Neural cell (in vitro differentiated cells): ENCODE results near the gene DHX38.

Source experiments
- CTCF ChIP-seq: fragments of 450-650 bp; IDR thresholded peaks from 2 replicates; pipeline ENCODE4 v1.5.1; 2014; ENCODE audit warnings: antibody characterized with exemption, mild to moderate bottlenecking, moderate library complexity; ENCODE audit not compliant: poor library complexity, severe bottlenecking
- EP300 ChIP-seq: fragments of 450-650 bp; conservative IDR thresholded peaks from 2 replicates; pipeline ENCODE4 v1.6.1; 2014; ENCODE audit warnings: antibody characterized with exemption, mild to moderate bottlenecking, moderate library complexity; ENCODE audit not compliant: poor library complexity, severe bottlenecking
- EZH2 ChIP-seq: fragments of 200-600, 300-800 bp; shearing (Covaris generic), sonication (generic); IDR thresholded peaks from 2 replicates; pipeline ENCODE4 v1.6.1; 2014; ENCODE audit warnings: antibody characterized with exemption, low read length, borderline replicate concordance, mild to moderate bottlenecking; ENCODE audit not compliant: insufficient read depth, poor library complexity, severe bottlenecking
- MXI1 ChIP-seq: fragments of 450-650 bp; conservative IDR thresholded peaks from 2 replicates; pipeline ENCODE4 v1.6.1; 2014; ENCODE audit warnings: antibody characterized with exemption, mild to moderate bottlenecking; ENCODE audit not compliant: poor library complexity, severe bottlenecking
- RAD21 ChIP-seq: fragments of 450-650 bp; conservative IDR thresholded peaks from 2 replicates; pipeline ENCODE4 v1.6.1; 2014; ENCODE audit warnings: antibody characterized with exemption, mild to moderate bottlenecking, moderate library complexity
- REST ChIP-seq: IDR thresholded peaks from 2 replicates; pipeline ENCODE4 v1.6.1; 2012; ENCODE audit warnings: borderline replicate concordance
- SMC3 ChIP-seq: fragments of 450-650 bp; conservative IDR thresholded peaks from 2 replicates; pipeline ENCODE4 v1.6.1; 2014; ENCODE audit warnings: antibody characterized with exemption, mild to moderate bottlenecking, moderate library complexity; ENCODE audit not compliant: poor library complexity

DNA sequence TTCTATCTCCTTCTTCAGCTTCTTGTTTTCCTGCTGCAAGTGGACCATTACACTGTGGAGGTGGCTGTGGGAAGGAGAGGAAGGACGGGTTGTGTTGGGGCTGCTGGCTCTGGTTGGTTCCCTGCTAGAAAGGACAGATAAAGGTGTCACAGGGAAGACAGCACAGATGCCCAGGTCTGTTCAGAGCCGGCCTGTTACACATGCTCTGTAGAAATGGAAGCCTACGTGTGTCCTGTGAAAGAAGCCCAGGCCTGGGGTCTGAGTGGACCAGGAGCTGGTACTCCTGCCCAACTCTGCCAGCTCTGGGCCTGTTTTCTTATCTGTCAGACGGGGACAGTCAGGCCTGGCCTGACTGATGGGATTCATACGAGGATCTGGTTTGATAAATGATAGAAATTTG lies 26.4 kb downstream of the DHX38 start:
- TF ChIP-seq CTCF, result no peak
- no peak for TF ChIP-seq EZH2
- no peak for TF ChIP-seq MXI1
- TF ChIP-seq RAD21, result no peak
- TF ChIP-seq SMC3, result no peak
- TF ChIP-seq EP300, result no peak
- TF ChIP-seq REST, result no peak
